ENCODE measurements around the gene SEC24C.
A peak's percentile ranks its signal among the peaks of the same experiment; 100 is the strongest.
"Not testable (repeated sequence)": the region's sequence is repeated elsewhere in the genome, so short reads cannot be mapped to it uniquely, and the experiment has no call there.

SEC24C gene

GRCh38 chr10:73743905-73744663, at the start of gene SEC24C:
Gene SEC24C (plus strand): TSS chr10:73744372. CDS start chr10:73746833, 2,461 bp downstream.
- peak; percentile 96 for DNase-seq

GRCh38 chr10:73695302-73695701, 48.9 kb upstream of the SEC24C start:
- DNase-seq, result not testable (repeated sequence)

- not testable (repeated sequence) for DNase-seq
Measured at GRCh38 chr10:73697675-73698159, 46.5 kb upstream of the SEC24C start, which contains the start of gene AGAP5. Gene AGAP5 (minus strand): TSS chr10:73698109. CDS start chr10:73697755, 354 bp downstream.

GRCh38 chr10:73698819-73699218, 45.4 kb upstream of the SEC24C start:
- DNase-seq, result not testable (repeated sequence)

- DNase-seq, result not testable (repeated sequence)
Measured at GRCh38 chr10:73703924-73704323, 40.2 kb upstream of the SEC24C start.

- not testable (repeated sequence) for DNase-seq
Measured at GRCh38 chr10:73705506-73706072, 38.6 kb upstream of the SEC24C start.

GRCh38 chr10:73706488-73706887, 37.7 kb upstream of the SEC24C start:
- not testable (repeated sequence) for DNase-seq

- not testable (repeated sequence) for DNase-seq
Measured at GRCh38 chr10:73707628-73708027, 36.5 kb upstream of the SEC24C start.

GRCh38 chr10:73708122-73708521, 36.0 kb upstream of the SEC24C start:
- DNase-seq, result not testable (repeated sequence)

- DNase-seq, result not testable (repeated sequence)
Measured at GRCh38 chr10:73711683-73712082, 32.5 kb upstream of the SEC24C start.

GRCh38 chr10:73713912-73714311, 30.3 kb upstream of the SEC24C start:
- DNase-seq, result not testable (repeated sequence)

- DNase-seq, result not testable (repeated sequence)
Measured at GRCh38 chr10:73714483-73714882, 29.7 kb upstream of the SEC24C start.

- DNase-seq, result not testable (repeated sequence)
Measured at GRCh38 chr10:73715179-73716156, 28.7 kb upstream of the SEC24C start.

- no peak for DNase-seq
Measured at GRCh38 chr10:73716251-73716650, 27.9 kb upstream of the SEC24C start.

GRCh38 chr10:73717556-73717955, 26.6 kb upstream of the SEC24C start:
- no peak for DNase-seq

- DNase-seq, result not testable (repeated sequence)
Measured at GRCh38 chr10:73720561-73720960, 23.6 kb upstream of the SEC24C start.

GRCh38 chr10:73723516-73723915, 20.7 kb upstream of the SEC24C start:
- no peak for DNase-seq

- peak; percentile 44 for DNase-seq
Measured at GRCh38 chr10:73729781-73730152, 14.4 kb upstream of the SEC24C start.

GRCh38 chr10:73730153-73730906, 13.8 kb upstream of the SEC24C start:
- DNase-seq, result peak; percentile 93

- DNase-seq, result no peak
Measured at GRCh38 chr10:73731588-73732375, 12.4 kb upstream of the SEC24C start.

GRCh38 chr10:73732426-73732825, 11.7 kb upstream of the SEC24C start:
- DNase-seq, result no peak
